HCT116 (cell line): ENCODE results near the gene SPATA22. TPM values are rescaled to one million over a fixed set of nuclear protein-coding genes. Genes with fewer than 3 reads are reported as not detected.

Experiments
- ATAC-seq: fragments of 200-7000 bp; cut with Tn5 transposase; 2 replicates; pipeline ENCODE4 v1.9.1; 2020; ENCODE audit warnings: mild to moderate bottlenecking, moderate library complexity
- BruUV-seq: library from RNA; stranded (reverse); fragments of 400-500 nt; replicated peaks from 2 replicates; lab custom pipeline; 2021; lab: Mats Ljungman, UMichigan
- CTCF ChIA-PET: fragments of 300-600 bp; sonication (Branson Sonifier 250); formaldehyde crosslinking; loops from one replicate; lab custom pipeline; 2021; ENCODE audit warnings: antibody characterized with exemption; lab: Charles Lee
- POLR2A ChIA-PET: fragments of 300-600, 350-600 bp; sonication (Branson Sonifier 250); formaldehyde crosslinking; loops from one replicate; lab custom pipeline; 2021; ENCODE audit warnings: antibody characterized with exemption; lab: Charles Lee
- RAD21 ChIA-PET, 2 experiments: fragments of 300-600 bp; sonication (Branson Sonifier 250); formaldehyde crosslinking; loops; one replicate each; lab custom pipeline; 2023; ENCODE audit warnings: low total read pairs in 2 of 2; ENCODE audit not compliant: uncharacterized antibody in 2 of 2, unreplicated experiment in 2 of 2, low non-redundant PET in 1 of 2; lab: Charles Lee
- DNase-seq: peaks from one replicate; pipeline ENCODE4 v3.0.0-alpha.2; 2010; ENCODE audit warnings: low read depth, low spot score
- H2AFZ ChIP-seq: fragments of 200-600 bp; shearing (Covaris generic), sonication (generic); 2 replicates; pipeline ENCODE4 v1.6.1; 2017; ENCODE audit warnings: low read depth, mixed run types, mixed read lengths, antibody characterized with exemption, low read length; ENCODE audit not compliant: poor library complexity, severe bottlenecking
- H3K27ac ChIP-seq: 2 replicates; pipeline ENCODE4 v1.5.1; 2012; ENCODE audit warnings: low read depth, low read length
- H3K27me3 ChIP-seq: fragments of 200-600 bp; sonication (generic); 2 replicates; pipeline ENCODE4 v1.6.1; 2016; ENCODE audit warnings: mixed run types, low read length, mixed read lengths; ENCODE audit not compliant: insufficient read depth
- H3K36me3 ChIP-seq, 2 experiments: fragments of 200-500 bp in 1 of 2; fragments of 200-600 bp in 1 of 2; sonication (Bioruptor generic) in 1 of 2; sonication (generic) in 1 of 2; 2 replicates each; pipeline versions ENCODE4 v1.5.1 to v1.6.1; 2014 to 2016; ENCODE audit warnings: low read length in 2 of 2, inconsistent platforms in 1 of 2, mixed read lengths in 1 of 2, mixed run types in 1 of 2; ENCODE audit not compliant: insufficient read depth in 2 of 2, control insufficient read depth in 1 of 2
- H3K4me1 ChIP-seq, 2 experiments: fragments of 200-600 bp in 1 of 2; sonication (generic) in 1 of 2; 2 replicates each; pipeline versions ENCODE4 v1.5.1 to v1.6.1; 2012 to 2017; ENCODE audit warnings: low read length in 2 of 2, inconsistent platforms in 1 of 2, mild to moderate bottlenecking in 1 of 2, mixed read lengths in 1 of 2, mixed run types in 1 of 2, moderate library complexity in 1 of 2; ENCODE audit not compliant: insufficient read depth in 2 of 2, control insufficient read depth in 1 of 2
- H3K4me2 ChIP-seq: fragments of 200-600 bp; sonication (generic); 2 replicates; pipeline ENCODE4 v1.6.1; 2017; ENCODE audit warnings: mixed run types, low read length, mixed read lengths
- H3K4me3 ChIP-seq, 2 experiments: fragments of 200-600 bp in 1 of 2; sonication (generic) in 1 of 2; replicated peaks in 1 of 2; 2 replicates each; pipeline ENCODE4 v1.5.1; 2011 to 2016; ENCODE audit warnings: low read length in 2 of 2, control low read depth in 1 of 2, low read depth in 1 of 2, mild to moderate bottlenecking in 1 of 2, mixed read lengths in 1 of 2, mixed run types in 1 of 2
- H3K79me2 ChIP-seq: fragments of 200-600 bp; sonication (generic); 2 replicates; pipeline ENCODE4 v1.6.1; 2017; ENCODE audit warnings: mild to moderate bottlenecking, mixed run types, low read length, moderate library complexity, mixed read lengths; ENCODE audit not compliant: insufficient read depth
- H3K9ac ChIP-seq: fragments of 200-600 bp; sonication (generic); 2 replicates; pipeline ENCODE4 v1.6.1; 2016; ENCODE audit warnings: low read length, mixed read lengths
- H3K9me2 ChIP-seq: fragments of 200-600 bp; sonication (generic), shearing (Covaris generic); 2 replicates; pipeline ENCODE4 v1.6.1; 2017; ENCODE audit warnings: mixed run types, mild to moderate bottlenecking, moderate library complexity; ENCODE audit not compliant: insufficient read depth
- H3K9me3 ChIP-seq, 2 experiments: fragments of 200-500 bp in 1 of 2; fragments of 200-600 bp in 1 of 2; sonication (Bioruptor generic) in 1 of 2; sonication (generic) in 1 of 2; 2 replicates each; pipeline ENCODE4 v1.6.1; 2014 to 2017; ENCODE audit warnings: low read length in 2 of 2, mixed read lengths in 2 of 2, inconsistent platforms in 1 of 2, low read depth in 1 of 2, mild to moderate bottlenecking in 1 of 2, mixed run types in 1 of 2, moderate library complexity in 1 of 2; ENCODE audit not compliant: control insufficient read depth in 1 of 2, insufficient read depth in 1 of 2
- H4K20me1 ChIP-seq: fragments of 200-600 bp; sonication (generic), shearing (Covaris generic); 2 replicates; pipeline ENCODE4 v1.6.1; 2017; ENCODE audit warnings: mixed run types, mild to moderate bottlenecking, moderate library complexity; ENCODE audit not compliant: insufficient read depth
- CBX3 ChIP-seq: IDR thresholded peaks from 2 replicates; pipeline ENCODE4 v1.6.1; 2012; ENCODE audit warnings: low read depth
- CEBPB ChIP-seq: IDR thresholded peaks from 2 replicates; pipeline ENCODE4 v1.6.1; 2012; ENCODE audit warnings: low read depth
- CTCF ChIP-seq, 3 experiments: fragments of 200-600 bp in 1 of 3; sonication (generic) in 1 of 3; IDR thresholded peaks in 2 of 3; conservative IDR thresholded peaks in 1 of 3; 2 replicates each; pipeline ENCODE4 v1.5.1; 2012 to 2017; ENCODE audit warnings: low read depth in 2 of 3, low read length in 2 of 3, antibody characterized with exemption in 1 of 3, borderline replicate concordance in 1 of 3, control low read depth in 1 of 3, mild to moderate bottlenecking in 1 of 3, mixed read lengths in 1 of 3, mixed run types in 1 of 3, moderate library complexity in 1 of 3; ENCODE audit not compliant: insufficient read depth in 1 of 3
- ELF1 ChIP-seq: IDR thresholded peaks from 2 replicates; pipeline ENCODE4 v1.6.1; 2012; ENCODE audit warnings: low read depth, borderline replicate concordance
- EZH2 ChIP-seq: fragments of 200-600 bp; sonication (generic); IDR thresholded peaks from 2 replicates; pipeline ENCODE4 v1.6.1; 2017; ENCODE audit warnings: antibody characterized with exemption, mixed run types
- FOSL1 ChIP-seq: IDR thresholded peaks from 2 replicates; pipeline ENCODE4 v1.6.1; 2012; ENCODE audit warnings: low read depth
- JUND ChIP-seq: IDR thresholded peaks from 2 replicates; pipeline ENCODE4 v1.6.1; 2012
- POLR2AphosphoS5 ChIP-seq: IDR thresholded peaks from 2 replicates; pipeline ENCODE4 v1.6.1; 2011; ENCODE audit warnings: mild to moderate bottlenecking, low read depth, low read length, moderate library complexity
- RAD21 ChIP-seq: IDR thresholded peaks from 2 replicates; pipeline ENCODE4 v1.6.1; 2012; ENCODE audit warnings: low read depth, mild to moderate bottlenecking
- SIN3A ChIP-seq: IDR thresholded peaks from 2 replicates; pipeline ENCODE4 v1.6.1; 2012; ENCODE audit warnings: low read depth
- SP1 ChIP-seq: IDR thresholded peaks from 2 replicates; pipeline ENCODE4 v1.6.1; 2012; ENCODE audit warnings: low read depth
- SRF ChIP-seq: IDR thresholded peaks from 2 replicates; pipeline ENCODE4 v1.6.1; 2012; ENCODE audit warnings: low read depth
- TCF7L2 ChIP-seq: IDR thresholded peaks from 2 replicates; pipeline ENCODE4 v1.7.0; 2011; ENCODE audit warnings: borderline replicate concordance, inconsistent platforms; ENCODE audit not compliant: insufficient read depth, insufficient read length; ENCODE audit errors: extremely low read depth
- ZFX ChIP-seq: fragments of 450-650 bp; IDR thresholded peaks from 2 replicates; pipeline ENCODE4 v1.6.1; 2017
- ZNF274 ChIP-seq: fragments of 200-500 bp; sonication (Bioruptor generic); IDR thresholded peaks from 2 replicates; pipeline ENCODE4 v1.6.1; 2014; ENCODE audit warnings: mild to moderate bottlenecking, low read depth, low read length, inconsistent platforms
- intact Hi-C: fragments of 100-400 bp; cut with micrococcal nuclease; formaldehyde crosslinking; loops from 2 replicates; pipeline ENCODE4 v1.10.0; 2022
- total RNA-seq: library from RNA; stranded (reverse); gene quantifications from one replicate; pipeline ENCODE4 v1.2.1, GENCODE V29; 2021; ENCODE audit not compliant: unreplicated experiment
- TF ChIP-seq, protein P1 (sequence below): IDR thresholded peaks from 2 replicates; pipeline ENCODE4 v1.6.1; 2012

SPATA22 gene
- total RNA-seq, 1 experiment from 2014 or later: not detected

DNA sequence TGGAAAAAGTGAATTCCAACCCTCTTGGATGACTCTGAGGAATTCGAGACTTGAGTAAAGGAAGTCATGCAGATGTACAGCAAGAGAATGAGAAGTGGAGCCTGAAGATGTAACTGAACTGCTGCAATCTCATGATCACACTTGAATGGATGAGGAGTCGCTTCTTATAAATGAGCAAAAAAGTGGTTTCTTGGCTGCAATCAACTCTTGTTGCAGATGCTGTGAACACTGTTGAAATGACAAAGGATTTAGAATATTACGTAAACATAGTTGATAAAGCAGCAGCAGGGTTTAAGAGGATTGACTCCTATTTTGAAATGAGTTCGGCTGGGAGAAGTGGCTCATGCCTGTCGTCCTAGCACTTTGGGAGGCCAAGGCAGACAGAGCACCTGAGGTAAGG is 29.7 kb upstream of the SPATA22 start (continued):
- TF ChIP-seq SRF (no peak), ZFX (no peak), ZNF274 (no peak), FOSL1 (no peak), CEBPB (no peak), TCF7L2 (no peak), SP1 (no peak)
- TF ChIP-seq, protein P1, sequence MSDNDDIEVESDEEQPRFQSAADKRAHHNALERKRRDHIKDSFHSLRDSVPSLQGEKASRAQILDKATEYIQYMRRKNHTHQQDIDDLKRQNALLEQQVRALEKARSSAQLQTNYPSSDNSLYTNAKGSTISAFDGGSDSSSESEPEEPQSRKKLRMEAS: no peak

- H4K20me1 ChIP-seq: no peaks in the 10 kb centered on the region
- H3K9me2 ChIP-seq: no peaks in the 10 kb centered on the region
- intact Hi-C loops: no loop called here
- H2AFZ ChIP-seq: no peak overlapping the region
- no peaks in the 10 kb centered on the region for H3K36me3 ChIP-seq
- H3K4me2 ChIP-seq: no peak overlapping the region
- H3K4me3 ChIP-seq: no peak overlapping the region
- peaks cover 0 to 4% of the 10 kb centered on the region in 2 experiments; a peak in 1 of 4 replicates for H3K9me3 ChIP-seq
- POLR2A ChIA-PET: no interaction called here
- BruUV-seq: no TSS peak
- no peak overlapping the region for H3K27ac ChIP-seq
- H3K9ac ChIP-seq: no peak overlapping the region
- no peaks in the 10 kb centered on the region for H3K4me1 ChIP-seq
- no peak for DNase-seq
- RAD21 ChIA-PET: no interaction called here
- no peaks in the 10 kb centered on the region; the same call in 1 of the 2 replicates for H3K27me3 ChIP-seq
- H3K79me2 ChIP-seq: no peaks in the 10 kb centered on the region
- CTCF ChIA-PET: no interaction called here
- TF ChIP-seq, protein P1: no peak
- no peak for TF ChIP-seq SIN3A
- no peak for TF ChIP-seq CTCF (IDR thresholded peaks at IDR 0.05 in 2 of 3, conservative IDR thresholded peaks at IDR 0.05 in 1 of 3; ENCODE audit: borderline replicate concordance in 1 of 3, insufficient read depth in 1 of 3, low read depth in 2 of 3, low read length in 2 of 3)
- no peak for TF ChIP-seq EZH2
- no peak for TF ChIP-seq ZNF274
- TF ChIP-seq POLR2AphosphoS5: no peak
- no peak for TF ChIP-seq TCF7L2
- TF ChIP-seq SRF: no peak
- TF ChIP-seq ELF1: no peak
- TF ChIP-seq JUND: no peak
- no peak for TF ChIP-seq CBX3
- TF ChIP-seq RAD21: no peak
- no peak for ATAC-seq
Observed at GRCh38 chr17:3497101-3497500, 25.5 kb upstream of the SPATA22 start.
